HG03565 (cell line): ENCODE results near the gene NUDCD2.

Source experiments
- ATAC-seq: cut with Tn5 transposase; IDR thresholded peaks from one replicate; pipeline ENCODE4 v1.9.1; 2021; ENCODE audit warnings: mild to moderate bottlenecking, moderate library complexity; ENCODE audit not compliant: unreplicated experiment

Gene NUDCD2

GRCh38 chr5:163459819-163460561 lies at the start of gene NUDCD2:
TSS of gene NUDCD2 (minus strand) at chr5:163460102. CDS start at chr5:163460050, 52 bp downstream.
- peak; percentile 71 for ATAC-seq

GRCh38 chr5:163509291-163509951 lies 49.5 kb upstream of the NUDCD2 start:
- ATAC-seq, result no peak

- no peak for ATAC-seq
Observed at GRCh38 chr5:163508753-163509152, 48.9 kb upstream of the NUDCD2 start.

- no peak for ATAC-seq
Observed at GRCh38 chr5:163506726-163507125, 46.8 kb upstream of the NUDCD2 start.

GRCh38 chr5:163506095-163506457 lies 46.2 kb upstream of the NUDCD2 start:
- peak; percentile 14 for ATAC-seq

- peak; percentile 78 for ATAC-seq
Observed at GRCh38 chr5:163505368-163506094, 45.6 kb upstream of the NUDCD2 start, which contains the start of gene MAT2B. TSS of gene MAT2B (plus strand) at chr5:163505619. CDS start at chr5:163505687, 68 bp downstream.

GRCh38 chr5:163505049-163505367 lies 45.1 kb upstream of the NUDCD2 start:
- ATAC-seq, result no peak

GRCh38 chr5:163504079-163504931 lies 44.4 kb upstream of the NUDCD2 start:
- no peak for ATAC-seq

- ATAC-seq, result peak; percentile 10
Observed at GRCh38 chr5:163503106-163504078, 43.5 kb upstream of the NUDCD2 start.

GRCh38 chr5:163502521-163502920 lies 42.6 kb upstream of the NUDCD2 start:
- no peak for ATAC-seq

GRCh38 chr5:163498886-163499285 lies 39.0 kb upstream of the NUDCD2 start:
- ATAC-seq, result no peak

GRCh38 chr5:163497315-163497714 lies 37.4 kb upstream of the NUDCD2 start:
- ATAC-seq, result no peak

- ATAC-seq, result no peak
Observed at GRCh38 chr5:163496286-163496685, 36.4 kb upstream of the NUDCD2 start.

GRCh38 chr5:163489745-163490075 lies 29.8 kb upstream of the NUDCD2 start:
- ATAC-seq, result no peak

GRCh38 chr5:163489055-163489744 lies 29.3 kb upstream of the NUDCD2 start:
- ATAC-seq, result no peak

GRCh38 chr5:163478982-163479271 lies 19.0 kb upstream of the NUDCD2 start:
- no peak for ATAC-seq

GRCh38 chr5:163478126-163478981 lies 18.5 kb upstream of the NUDCD2 start:
- ATAC-seq, result no peak

GRCh38 chr5:163475411-163475810 lies 15.5 kb upstream of the NUDCD2 start:
- ATAC-seq, result no peak
